ENCODE data around the gene PI16. TPM values are rescaled to one million over a fixed set of nuclear protein-coding genes. Genes with fewer than 3 reads are reported as not detected.
A peak's percentile ranks its signal among the peaks of the same experiment; 100 is the strongest.

PI16 gene
- total RNA-seq, 2 experiments from 2014 or later, result 5.2 to 7.8 TPM

DNA sequence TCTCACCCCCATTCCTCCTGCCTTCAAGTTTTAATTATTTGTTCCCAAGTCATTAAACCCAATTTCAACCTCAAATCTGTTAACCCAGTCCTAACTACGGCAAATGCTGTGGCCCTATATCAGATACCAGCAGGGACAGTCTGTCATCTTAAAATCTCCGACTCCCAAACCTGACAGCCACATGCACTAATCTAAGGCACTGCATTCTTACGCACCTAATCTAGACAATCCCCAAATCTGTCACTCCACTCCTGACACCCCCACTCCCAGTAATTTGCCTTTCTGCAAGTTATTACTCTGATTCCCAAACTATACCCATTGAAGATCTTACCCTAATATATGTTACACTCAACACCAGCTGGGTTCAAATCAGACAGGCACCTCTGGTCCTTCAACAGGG lies 29.0 kb downstream of the PI16 start:
- DNase-seq (no peak), ATAC-seq (ENCODE audit: poor library complexity) (no peak)
- TF ChIP-seq, protein P1, sequence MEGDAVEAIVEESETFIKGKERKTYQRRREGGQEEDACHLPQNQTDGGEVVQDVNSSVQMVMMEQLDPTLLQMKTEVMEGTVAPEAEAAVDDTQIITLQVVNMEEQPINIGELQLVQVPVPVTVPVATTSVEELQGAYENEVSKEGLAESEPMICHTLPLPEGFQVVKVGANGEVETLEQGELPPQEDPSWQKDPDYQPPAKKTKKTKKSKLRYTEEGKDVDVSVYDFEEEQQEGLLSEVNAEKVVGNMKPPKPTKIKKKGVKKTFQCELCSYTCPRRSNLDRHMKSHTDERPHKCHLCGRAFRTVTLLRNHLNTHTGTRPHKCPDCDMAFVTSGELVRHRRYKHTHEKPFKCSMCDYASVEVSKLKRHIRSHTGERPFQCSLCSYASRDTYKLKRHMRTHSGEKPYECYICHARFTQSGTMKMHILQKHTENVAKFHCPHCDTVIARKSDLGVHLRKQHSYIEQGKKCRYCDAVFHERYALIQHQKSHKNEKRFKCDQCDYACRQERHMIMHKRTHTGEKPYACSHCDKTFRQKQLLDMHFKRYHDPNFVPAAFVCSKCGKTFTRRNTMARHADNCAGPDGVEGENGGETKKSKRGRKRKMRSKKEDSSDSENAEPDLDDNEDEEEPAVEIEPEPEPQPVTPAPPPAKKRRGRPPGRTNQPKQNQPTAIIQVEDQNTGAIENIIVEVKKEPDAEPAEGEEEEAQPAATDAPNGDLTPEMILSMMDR (IDR thresholded peaks at IDR 0.05), result no peak
- POLR2A ChIA-PET, result no interaction called here
- peaks cover 23% of the 10 kb centered on the region for H3K36me3 ChIP-seq (ENCODE audit: insufficient read depth, low read length)
- H3K27ac ChIP-seq (ENCODE audit: low read depth in 1 of 2, low read length in 2 of 2), result no peak overlapping the region
- H3K4me1 ChIP-seq (ENCODE audit: insufficient read depth, low read length), result peaks cover 66% of the 10 kb centered on the region
- no peak overlapping the region for H3K27ac Mint-ChIP-seq
- H3K27me3 Mint-ChIP-seq, result no peaks in the 10 kb centered on the region
- CTCF ChIA-PET, result interaction anchor here (1.4 kb wide), 1 partner anchor 35 kb away, joined by 5 read pairs; no protein-coding TSS in a partner anchor
- peaks cover 44% of the 10 kb centered on the region for H3K4me1 Mint-ChIP-seq (ENCODE audit: low read depth)
- no peaks in the 10 kb centered on the region for H3K27me3 ChIP-seq (ENCODE audit: control insufficient read depth in 1 of 2, insufficient read depth in 2 of 2, low read length in 2 of 2)
- intact Hi-C loops (cut with DNase I, micrococcal nuclease), result no loop called here
- H3K4me3 Mint-ChIP-seq, result no peak overlapping the region
- no peaks in the 10 kb centered on the region for H3K9me3 ChIP-seq (ENCODE audit: control insufficient read depth in 1 of 2, insufficient read depth in 1 of 2, low read length in 2 of 2)
- peaks cover 33% of the 10 kb centered on the region for H3K36me3 Mint-ChIP-seq (ENCODE audit: low read depth)
- no peak overlapping the region for H3K4me3 ChIP-seq (ENCODE audit: low read length)
- H3K9me3 Mint-ChIP-seq, result no peaks in the 10 kb centered on the region

DNA sequence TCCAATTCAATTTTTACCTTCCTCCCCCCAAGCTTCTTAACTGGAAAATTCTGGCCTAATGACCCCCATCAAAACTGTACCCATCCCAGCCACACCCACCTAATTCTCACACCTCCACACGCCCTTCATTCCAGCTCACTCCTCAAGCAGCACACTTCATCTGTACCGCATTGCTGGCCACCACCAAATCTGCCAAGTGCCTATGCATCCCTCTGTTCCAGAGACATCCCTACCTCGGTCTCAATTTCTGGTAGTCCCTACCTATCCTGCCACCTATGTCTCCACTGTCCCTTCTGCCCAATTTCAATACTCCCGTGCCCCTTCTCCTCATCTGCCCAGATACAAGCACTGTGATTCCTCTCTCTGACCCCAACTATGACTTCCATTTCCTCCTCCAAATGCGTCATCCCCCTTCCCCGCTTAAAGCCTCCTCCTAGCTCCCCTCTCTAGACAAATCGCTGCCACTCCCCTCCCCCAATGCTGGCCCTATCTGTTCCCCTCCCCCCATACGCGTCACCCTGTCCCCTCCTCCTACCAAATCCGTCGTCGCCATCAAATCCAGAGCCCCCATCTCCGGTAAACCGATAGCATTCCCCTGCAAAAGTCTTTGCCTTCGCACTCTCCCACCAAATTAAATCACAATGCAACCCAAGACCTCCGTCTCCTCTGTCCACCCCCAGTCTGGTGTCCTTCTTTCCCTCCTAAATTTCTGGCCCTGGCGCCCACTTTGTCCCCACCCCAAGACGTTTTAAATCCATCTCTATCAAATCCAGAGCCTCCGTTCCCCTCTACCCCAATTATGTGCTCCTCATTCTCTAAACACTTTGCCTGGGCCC lies 30.3 kb downstream of the PI16 start:
- POLR2A ChIA-PET, result interaction anchor here (1.3 to 3.2 kb wide), 3 partner anchors 20 to 95 kb away, joined by 6 to 31 read pairs (median 26); partner anchors contain the start of gene PI16
- Mint-ChIP-seq H3K4me1 (ENCODE audit: low read depth) (peaks cover 33% of the 10 kb centered on the region), H3K27ac (no peak overlapping the region), H3K4me3 (no peak overlapping the region), H3K36me3 (ENCODE audit: low read depth) (peaks cover 21% of the 10 kb centered on the region), H3K9me3 (no peaks in the 10 kb centered on the region), H3K27me3 (no peaks in the 10 kb centered on the region)
- CTCF ChIA-PET, result interaction anchor here (0.7 to 2.0 kb wide), 2 partner anchors 99 kb away, joined by 3 to 9 read pairs; partner anchors contain the start of gene C6orf89
- DNase-seq (peak in 12 of 14 experiments; percentile 30 to 80 (median 57)), ATAC-seq (ENCODE audit: poor library complexity) (peak; percentile 33)
- H3K4me3 ChIP-seq (ENCODE audit: low read length), result peak overlapping the region; percentile 90
- H3K27ac ChIP-seq (ENCODE audit: low read depth in 1 of 2, low read length in 2 of 2), result peak overlapping the region; percentile 48 to 81
- no peaks in the 10 kb centered on the region for H3K27me3 ChIP-seq (ENCODE audit: control insufficient read depth in 1 of 2, insufficient read depth in 2 of 2, low read length in 2 of 2)
- peaks cover 60% of the 10 kb centered on the region for H3K4me1 ChIP-seq (ENCODE audit: insufficient read depth, low read length)
- H3K9me3 ChIP-seq (ENCODE audit: control insufficient read depth in 1 of 2, insufficient read depth in 1 of 2, low read length in 2 of 2), result no peaks in the 10 kb centered on the region
- peaks cover 12% of the 10 kb centered on the region for H3K36me3 ChIP-seq (ENCODE audit: insufficient read depth, low read length)
- intact Hi-C loops (cut with DNase I, micrococcal nuclease), result loop anchor here (1.0 to 5.0 kb wide), 3 partner anchors 20 to 1062 kb away; partner anchors contain the start of gene SRPK1 (in 1 of the 2)
- TF ChIP-seq, protein P1 (IDR thresholded peaks at IDR 0.05), result no peak

DNA sequence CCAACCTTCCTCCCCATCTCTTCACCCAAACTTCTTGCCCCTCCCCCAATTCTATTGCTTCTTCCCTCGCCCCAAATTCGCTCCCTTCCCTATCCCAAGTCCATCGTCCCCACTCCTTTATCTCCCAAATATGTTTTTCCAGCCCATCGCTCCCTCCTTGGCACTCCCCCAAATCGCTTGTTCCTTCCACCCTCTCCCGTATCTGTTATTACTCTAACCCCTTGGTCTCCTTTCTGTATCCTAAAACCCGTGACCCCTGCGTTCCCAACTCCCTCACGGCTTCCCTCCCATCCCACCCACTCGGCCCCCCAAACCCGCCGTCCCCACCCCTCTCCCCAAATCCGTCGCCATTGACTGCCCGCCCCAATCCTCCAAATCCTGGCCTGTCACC lies 30.9 kb downstream of the PI16 start:
- no peak overlapping the region for H3K4me3 Mint-ChIP-seq
- ATAC-seq (ENCODE audit: poor library complexity), result no peak
- CTCF ChIA-PET, result interaction anchor here (0.9 to 2.0 kb wide), 5 partner anchors 33 to 226 kb away, joined by 3 to 9 read pairs (median 3); partner anchors contain the start of genes C6orf89 and PPIL1
- Histone ChIP-seq H3K27ac (ENCODE audit: low read depth in 1 of 2, low read length in 2 of 2) (peak overlapping the region; percentile 48 to 81), H3K27me3 (ENCODE audit: control insufficient read depth in 1 of 2, insufficient read depth in 2 of 2, low read length in 2 of 2) (no peaks in the 10 kb centered on the region), H3K4me1 (ENCODE audit: insufficient read depth, low read length) (peaks cover 53% of the 10 kb centered on the region), H3K36me3 (ENCODE audit: insufficient read depth, low read length) (peaks cover 8% of the 10 kb centered on the region), H3K9me3 (ENCODE audit: control insufficient read depth in 1 of 2, insufficient read depth in 1 of 2, low read length in 2 of 2) (no peaks in the 10 kb centered on the region), H3K4me3 (ENCODE audit: low read length) (peak overlapping the region; percentile 90)
- H3K9me3 Mint-ChIP-seq, result no peaks in the 10 kb centered on the region
- H3K36me3 Mint-ChIP-seq (ENCODE audit: low read depth), result peaks cover 17% of the 10 kb centered on the region
- no peak overlapping the region for H3K27ac Mint-ChIP-seq
- intact Hi-C loops (cut with DNase I, micrococcal nuclease), result loop anchor here (1.0 to 5.0 kb wide), 3 partner anchors 21 to 1063 kb away; partner anchors contain the start of gene SRPK1 (in 1 of the 2)
- H3K27me3 Mint-ChIP-seq, result no peaks in the 10 kb centered on the region
- POLR2A ChIA-PET, result interaction anchor here (0.7 to 3.2 kb wide), 22 partner anchors 21 to 833 kb away, joined by 3 to 35 read pairs (median 7); partner anchors contain the start of genes C6orf89, PI16, PIM1 and PPIL1
- DNase-seq, result no peak
- TF ChIP-seq, protein P1 (IDR thresholded peaks at IDR 0.05), result no peak
- H3K4me1 Mint-ChIP-seq (ENCODE audit: low read depth), result peaks cover 27% of the 10 kb centered on the region
